C4-2B (cell line): ENCODE results near the gene IL6.

Experiments used
- H3K27ac ChIP-seq: fragments of 450-650 bp; 2 replicates; pipeline ENCODE4 v1.5.1; 2017
- ZFX ChIP-seq: fragments of 450-650 bp; IDR thresholded peaks from 2 replicates; pipeline ENCODE4 v1.6.1; 2017
- TF ChIP-seq, protein P1 (sequence below): fragments of 450-650 bp; conservative IDR thresholded peaks from 2 replicates; pipeline ENCODE4 v1.5.1; 2017; ENCODE audit warnings: mild to moderate bottlenecking

The IL6 gene

DNA sequence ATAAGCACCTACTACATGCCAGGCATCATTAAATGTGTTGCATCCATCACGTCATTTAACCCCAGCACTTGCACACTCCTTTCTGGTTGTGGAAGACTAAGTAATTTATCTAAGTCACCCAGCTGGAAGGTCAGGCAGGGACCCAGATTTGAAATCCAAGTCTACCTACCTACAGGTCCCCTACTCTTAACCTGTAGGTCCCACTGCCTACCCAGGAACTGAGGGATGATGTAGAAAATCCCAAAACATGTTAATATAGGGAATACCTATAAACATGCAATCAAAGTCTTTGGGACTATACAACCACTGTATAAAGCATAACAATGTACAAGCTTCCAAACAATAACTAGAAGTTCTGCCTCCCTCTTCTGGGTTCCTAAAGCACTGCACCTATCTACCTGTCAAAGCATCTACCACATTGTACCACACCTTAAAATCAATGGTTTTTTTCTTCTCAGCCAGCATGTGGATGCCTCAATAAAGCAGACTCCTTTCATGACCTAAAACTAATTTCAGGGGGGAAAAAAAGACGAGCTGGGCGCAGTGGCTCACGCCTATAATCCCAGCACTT, 5.6 kb downstream of the IL6 start:
- no peak for TF ChIP-seq ZFX
- TF ChIP-seq, protein P1, sequence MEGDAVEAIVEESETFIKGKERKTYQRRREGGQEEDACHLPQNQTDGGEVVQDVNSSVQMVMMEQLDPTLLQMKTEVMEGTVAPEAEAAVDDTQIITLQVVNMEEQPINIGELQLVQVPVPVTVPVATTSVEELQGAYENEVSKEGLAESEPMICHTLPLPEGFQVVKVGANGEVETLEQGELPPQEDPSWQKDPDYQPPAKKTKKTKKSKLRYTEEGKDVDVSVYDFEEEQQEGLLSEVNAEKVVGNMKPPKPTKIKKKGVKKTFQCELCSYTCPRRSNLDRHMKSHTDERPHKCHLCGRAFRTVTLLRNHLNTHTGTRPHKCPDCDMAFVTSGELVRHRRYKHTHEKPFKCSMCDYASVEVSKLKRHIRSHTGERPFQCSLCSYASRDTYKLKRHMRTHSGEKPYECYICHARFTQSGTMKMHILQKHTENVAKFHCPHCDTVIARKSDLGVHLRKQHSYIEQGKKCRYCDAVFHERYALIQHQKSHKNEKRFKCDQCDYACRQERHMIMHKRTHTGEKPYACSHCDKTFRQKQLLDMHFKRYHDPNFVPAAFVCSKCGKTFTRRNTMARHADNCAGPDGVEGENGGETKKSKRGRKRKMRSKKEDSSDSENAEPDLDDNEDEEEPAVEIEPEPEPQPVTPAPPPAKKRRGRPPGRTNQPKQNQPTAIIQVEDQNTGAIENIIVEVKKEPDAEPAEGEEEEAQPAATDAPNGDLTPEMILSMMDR = peak; percentile 57
- H3K27ac ChIP-seq = no peak overlapping the region

DNA sequence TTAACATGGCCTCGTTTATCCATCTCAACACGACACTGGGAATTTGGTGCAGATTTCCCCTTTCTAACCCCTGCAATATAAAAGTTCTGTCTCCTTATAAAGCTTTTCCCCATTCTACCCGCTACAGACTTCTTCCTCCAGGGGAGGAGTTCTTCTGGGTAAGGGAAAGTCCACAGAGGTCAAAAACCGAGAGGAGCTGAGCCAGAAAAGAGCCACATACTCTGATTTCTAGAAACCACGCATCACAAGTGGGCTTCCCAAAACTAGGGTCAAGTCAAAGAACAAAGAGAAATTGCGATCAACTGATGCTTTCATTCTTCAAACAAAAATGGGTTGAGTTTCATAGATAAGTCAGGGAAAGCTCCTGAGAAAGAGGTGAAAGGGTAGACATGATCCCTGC, 6.8 kb downstream of the IL6 start:
- no peak for TF ChIP-seq ZFX
- TF ChIP-seq, protein P1 = no peak
- H3K27ac ChIP-seq = no peak overlapping the region

- no peak for TF ChIP-seq ZFX
- TF ChIP-seq, protein P1 = no peak
- H3K27ac ChIP-seq = no peak overlapping the region
Measured at GRCh38 chr7:22743014-22743413, 16.0 kb downstream of the IL6 start.

DNA sequence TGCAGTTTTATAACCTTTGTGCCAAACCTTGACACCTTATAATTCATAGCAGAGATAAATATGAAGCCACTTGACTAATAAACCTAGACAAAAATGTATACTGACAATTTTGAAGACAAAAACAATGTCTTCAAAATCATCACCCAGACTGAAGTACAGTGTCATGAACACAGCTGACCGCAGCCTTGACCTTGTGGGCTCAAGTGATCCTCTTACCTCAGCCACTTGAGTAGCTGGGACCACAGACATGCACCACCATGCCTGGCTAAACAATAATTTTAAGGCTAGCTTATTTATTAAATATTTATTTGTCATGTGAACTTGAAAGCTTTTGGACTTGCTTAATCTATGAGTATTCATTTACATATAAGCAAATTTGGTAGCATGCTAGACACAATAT, 24.3 kb downstream of the IL6 start:
- H3K27ac ChIP-seq = no peak overlapping the region
- TF ChIP-seq ZFX = no peak
- TF ChIP-seq, protein P1 = no peak

- TF ChIP-seq, protein P1 = no peak
- TF ChIP-seq ZFX = no peak
Measured at GRCh38 chr7:22757338-22757994, 30.5 kb downstream of the IL6 start.

DNA sequence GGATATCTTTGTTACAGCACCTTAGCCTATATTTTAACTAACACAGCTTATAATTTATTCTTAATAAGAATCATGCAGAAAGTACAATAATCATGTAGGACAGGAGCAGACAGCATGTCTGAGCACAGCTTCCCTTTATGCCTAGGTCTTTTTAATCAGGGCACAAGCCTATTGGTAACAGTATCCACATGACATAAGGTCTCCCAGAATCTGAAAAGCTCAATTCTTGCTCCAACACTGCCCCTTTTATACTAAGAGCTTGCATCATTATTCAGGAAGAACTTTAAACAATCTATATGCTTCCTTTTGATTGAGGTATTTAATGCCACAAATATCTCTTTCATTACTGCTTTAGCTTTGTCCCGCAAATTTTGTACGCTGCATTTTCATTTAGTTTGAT, 31.6 kb downstream of the IL6 start:
- no peak for TF ChIP-seq ZFX
- TF ChIP-seq, protein P1 = no peak
- H3K27ac ChIP-seq = no peak overlapping the region

More at GRCh38 chr7:22757338-22757994, 30.5 kb downstream of the IL6 start:
- H3K27ac ChIP-seq = no peak overlapping the region

DNA sequence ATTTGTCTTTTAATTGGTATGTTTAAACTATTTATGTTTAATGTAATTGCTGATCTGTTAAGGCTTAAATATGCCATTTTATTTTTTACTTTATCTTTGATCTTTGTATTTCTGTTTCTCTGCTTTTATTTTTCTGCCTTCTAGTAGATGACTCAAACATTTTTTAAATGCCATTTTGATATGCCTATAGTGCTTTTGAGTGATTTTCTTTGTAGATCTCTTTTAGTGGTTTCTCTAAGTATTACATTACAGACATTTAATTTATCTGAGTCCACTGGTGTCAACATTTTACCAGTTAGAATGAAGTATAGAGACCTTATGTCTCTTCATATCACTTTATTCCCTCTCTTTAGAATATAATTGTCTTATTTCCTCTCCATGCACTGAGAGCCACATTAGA, 32.7 kb downstream of the IL6 start:
- TF ChIP-seq ZFX = no peak
- TF ChIP-seq, protein P1 = no peak
- H3K27ac ChIP-seq = no peak overlapping the region
